Measurements from ENCODE around the gene ZNF879.

Gene ZNF879

GRCh38 chr5:178996156-178996555 is 27.4 kb upstream of the ZNF879 start:
- no peak for TF ChIP-seq CTCF (IDR thresholded peaks at IDR 0.05; ENCODE audit: low read depth, low read length, missing control alignments)
- H3K27ac ChIP-seq, result no peak overlapping the region
- in situ Hi-C loops (cut with HindIII; ENCODE audit: low pct_ligation_motif_present, low sequenced_read_pairs), result no loop called here
- no peak overlapping the region for H3K4me3 ChIP-seq (ENCODE audit: low read depth, low read length)
- no peaks in the 10 kb centered on the region for H3K36me3 ChIP-seq (replicated peaks)
- DNase-seq, result no peak
- H3K27me3 ChIP-seq (replicated peaks), result peaks cover 17% of the 10 kb centered on the region

- H3K27ac ChIP-seq, result no peak overlapping the region
- peaks cover 17% of the 10 kb centered on the region for H3K27me3 ChIP-seq (replicated peaks)
- in situ Hi-C loops (cut with HindIII; ENCODE audit: low pct_ligation_motif_present, low sequenced_read_pairs), result no loop called here
- no peaks in the 10 kb centered on the region for H3K36me3 ChIP-seq (replicated peaks)
- no peak for DNase-seq
- TF ChIP-seq CTCF (IDR thresholded peaks at IDR 0.05; ENCODE audit: low read depth, low read length, missing control alignments), result no peak
- no peak overlapping the region for H3K4me3 ChIP-seq (ENCODE audit: low read depth, low read length)
Observed at GRCh38 chr5:178997191-178997590, 26.4 kb upstream of the ZNF879 start.

GRCh38 chr5:178998441-178998840 is 25.2 kb upstream of the ZNF879 start:
- no peak overlapping the region for H3K27ac ChIP-seq
- no peak for DNase-seq
- H3K36me3 ChIP-seq (replicated peaks), result no peaks in the 10 kb centered on the region
- TF ChIP-seq CTCF (IDR thresholded peaks at IDR 0.05; ENCODE audit: low read depth, low read length, missing control alignments), result no peak
- H3K27me3 ChIP-seq (replicated peaks), result peaks cover 17% of the 10 kb centered on the region
- in situ Hi-C loops (cut with HindIII; ENCODE audit: low pct_ligation_motif_present, low sequenced_read_pairs), result no loop called here
- no peak overlapping the region for H3K4me3 ChIP-seq (ENCODE audit: low read depth, low read length)

- in situ Hi-C loops (cut with HindIII; ENCODE audit: low pct_ligation_motif_present, low sequenced_read_pairs), result no loop called here
- H3K36me3 ChIP-seq (replicated peaks), result no peaks in the 10 kb centered on the region
Observed at GRCh38 chr5:179006564-179006963, 17.0 kb upstream of the ZNF879 start.

GRCh38 chr5:179008667-179009066 is 14.9 kb upstream of the ZNF879 start:
- DNase-seq, result no peak
- no peaks in the 10 kb centered on the region for H3K27me3 ChIP-seq (replicated peaks)
- no peak for TF ChIP-seq CTCF (IDR thresholded peaks at IDR 0.05; ENCODE audit: low read depth, low read length, missing control alignments)
- H3K27ac ChIP-seq, result no peak overlapping the region
- no peak overlapping the region for H3K4me3 ChIP-seq (ENCODE audit: low read depth, low read length)
- in situ Hi-C loops (cut with HindIII; ENCODE audit: low pct_ligation_motif_present, low sequenced_read_pairs), result no loop called here
- no peaks in the 10 kb centered on the region for H3K36me3 ChIP-seq (replicated peaks)

More at GRCh38 chr5:179006564-179006963, 17.0 kb upstream of the ZNF879 start:
- no peaks in the 10 kb centered on the region for H3K27me3 ChIP-seq (replicated peaks)
- no peak overlapping the region for H3K4me3 ChIP-seq (ENCODE audit: low read depth, low read length)
- no peak for DNase-seq
- TF ChIP-seq CTCF (IDR thresholded peaks at IDR 0.05; ENCODE audit: low read depth, low read length, missing control alignments), result no peak
- H3K27ac ChIP-seq, result no peak overlapping the region

DNA sequence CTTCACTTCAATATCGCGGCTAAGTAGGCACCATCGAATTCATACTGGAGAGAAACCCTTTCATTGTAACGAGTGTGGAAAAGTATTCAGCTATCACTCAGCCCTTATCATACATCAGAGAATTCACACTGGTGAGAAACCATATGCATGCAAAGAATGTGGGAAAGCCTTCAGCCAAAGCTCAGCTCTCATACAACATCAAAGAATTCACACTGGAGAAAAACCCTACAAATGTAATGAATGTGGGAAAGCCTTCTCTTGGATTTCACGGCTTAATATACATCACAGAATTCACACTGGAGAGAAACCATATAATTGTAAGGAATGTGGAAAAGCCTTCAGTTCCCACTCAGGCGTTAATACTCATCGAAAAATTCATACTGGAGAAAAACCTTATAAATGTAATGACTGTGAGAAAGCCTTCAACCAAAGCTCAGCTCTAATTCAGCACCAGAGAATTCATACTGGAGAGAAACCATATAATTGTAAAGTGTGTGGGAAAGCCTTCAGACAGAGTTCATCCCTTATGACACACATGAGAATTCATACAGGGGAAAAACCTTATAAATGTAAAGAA is 9.5 kb downstream of the ZNF879 start:
- in situ Hi-C loops (cut with HindIII; ENCODE audit: low pct_ligation_motif_present, low sequenced_read_pairs), result no loop called here
- TF ChIP-seq CTCF (IDR thresholded peaks at IDR 0.05; ENCODE audit: low read depth, low read length, missing control alignments), result no peak
- no peak overlapping the region for H3K27ac ChIP-seq
- no peaks in the 10 kb centered on the region for H3K27me3 ChIP-seq (replicated peaks)
- no peak overlapping the region for H3K4me3 ChIP-seq (ENCODE audit: low read depth, low read length)
- H3K36me3 ChIP-seq (replicated peaks), result peaks cover 26% of the 10 kb centered on the region
- no peak for DNase-seq
